GM12865 (cell line): ENCODE results near the gene CFHR5.
A peak's percentile ranks its signal among the peaks of the same experiment; 100 is the strongest.
"Not testable (repeated sequence)": the region's sequence is repeated elsewhere in the genome, so short reads cannot be mapped to it uniquely, and the experiment has no call there.

ENCODE experiments used
- DNase-seq: peaks from one replicate; pipeline ENCODE4 v3.0.0; 2010; ENCODE audit warnings: low read depth
- H3K4me3 ChIP-seq: 2 replicates; pipeline ENCODE4 v1.5.1; 2011; ENCODE audit warnings: mild to moderate bottlenecking, low read depth, low read length, control low read depth
- CTCF ChIP-seq: IDR thresholded peaks from 2 replicates; pipeline ENCODE4 v1.5.1; 2011; ENCODE audit warnings: low read length, control low read depth, low read depth, inconsistent platforms; ENCODE audit not compliant: insufficient read depth; ENCODE audit errors: missing control alignments

The CFHR5 gene

DNA sequence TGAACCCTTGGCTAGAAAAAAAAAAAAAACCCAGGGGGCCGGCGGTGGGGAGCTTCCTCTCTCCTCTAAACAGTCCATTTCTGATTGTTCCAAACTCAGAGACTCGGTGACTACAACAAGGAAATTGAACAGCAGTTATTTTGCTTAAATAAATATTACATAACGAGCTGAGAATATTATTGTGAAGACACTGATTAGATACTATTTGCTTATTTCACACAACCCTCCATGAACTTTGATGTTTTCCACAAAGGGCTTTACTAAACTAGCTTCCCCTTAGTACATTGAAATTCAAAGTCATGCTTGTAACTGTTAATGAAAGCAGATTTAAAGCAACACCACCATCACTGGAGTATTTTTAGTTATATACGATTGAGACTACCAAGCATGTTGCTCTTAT is at the start of gene CFHR5:
CFHR5 (plus strand) TSS at position 279 of the 400 bp plus-strand sequence; CDS start at position 388, 109 bp downstream.
- no peak for DNase-seq
- no peak for TF ChIP-seq CTCF
- H3K4me3 ChIP-seq = no peak within 1 kb of the TSS

GRCh38 chr1:196932853-196933252 is 44.5 kb upstream of the CFHR5 start:
- H3K4me3 ChIP-seq, DNase-seq: not testable (repeated sequence)

DNA sequence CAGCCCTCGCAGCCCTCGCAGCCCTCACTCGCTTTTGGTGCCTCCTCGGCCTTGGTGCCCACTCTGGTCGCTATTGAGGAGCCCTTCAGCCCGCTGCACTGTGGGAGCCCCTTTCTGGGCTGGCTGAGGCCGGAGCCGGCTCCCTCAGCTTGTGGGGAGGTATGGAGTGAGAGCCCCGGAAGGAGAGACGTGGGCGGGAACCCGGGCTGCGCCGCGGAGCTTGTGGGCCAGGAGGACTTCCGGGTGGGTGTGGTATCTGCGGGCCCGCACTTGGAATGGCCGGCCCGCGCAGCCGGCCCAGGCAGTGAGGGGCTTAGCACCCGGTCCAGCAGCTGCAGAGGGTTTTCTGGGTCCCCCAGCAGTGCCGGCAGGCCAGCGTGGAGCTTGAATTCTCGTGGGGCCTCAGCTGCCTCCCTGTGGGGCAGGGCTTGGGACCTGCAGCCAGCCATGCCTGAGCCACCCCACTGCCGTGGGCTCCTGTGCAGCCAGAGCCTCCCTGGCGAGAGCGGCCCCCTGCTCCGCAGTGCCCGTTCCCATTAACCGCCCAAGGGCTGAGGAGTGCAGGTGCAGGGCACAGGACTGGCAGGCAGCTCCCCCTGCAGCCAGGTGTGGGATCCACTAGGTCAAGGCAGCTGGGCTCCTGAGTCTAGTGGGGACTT is 43.7 kb upstream of the CFHR5 start:
- no peak for DNase-seq
- no peak overlapping the region for H3K4me3 ChIP-seq
- no peak for TF ChIP-seq CTCF

- not testable (repeated sequence) for DNase-seq, H3K4me3 ChIP-seq
Observed at GRCh38 chr1:196941474-196941873, 35.9 kb upstream of the CFHR5 start.

GRCh38 chr1:196943568-196943967 is 33.8 kb upstream of the CFHR5 start, which contains the start of gene CFHR2:
TSS of gene CFHR2 (plus strand) at chr1:196943738. CDS start at chr1:196943881, 143 bp downstream.
- not testable (repeated sequence) for DNase-seq, H3K4me3 ChIP-seq

GRCh38 chr1:196951711-196952394 is 25.5 kb upstream of the CFHR5 start:
- H3K4me3 ChIP-seq = no peak overlapping the region
- no peak for TF ChIP-seq CTCF
- DNase-seq = peak; percentile 39

DNA sequence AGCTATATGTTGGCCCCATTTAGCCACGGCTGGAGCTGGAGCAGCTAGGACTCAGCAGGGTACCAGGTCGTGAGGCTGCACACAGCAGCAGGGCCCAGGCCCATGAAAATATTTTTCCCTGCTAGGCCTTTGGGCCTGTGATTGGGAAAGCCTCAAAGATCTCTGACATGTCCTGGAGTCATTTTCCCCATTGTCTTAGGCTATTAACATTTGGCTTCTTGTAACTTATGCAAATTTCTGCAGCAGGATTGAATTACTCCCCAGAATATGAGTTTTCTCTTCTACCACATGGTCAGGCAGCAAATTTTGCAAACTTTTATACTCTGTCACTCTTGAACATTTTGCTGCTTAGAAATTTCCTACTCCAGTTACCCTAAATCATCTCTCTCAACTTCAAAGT is 22.6 kb upstream of the CFHR5 start:
- no peak overlapping the region for H3K4me3 ChIP-seq
- TF ChIP-seq CTCF = no peak
- DNase-seq = no peak

DNA sequence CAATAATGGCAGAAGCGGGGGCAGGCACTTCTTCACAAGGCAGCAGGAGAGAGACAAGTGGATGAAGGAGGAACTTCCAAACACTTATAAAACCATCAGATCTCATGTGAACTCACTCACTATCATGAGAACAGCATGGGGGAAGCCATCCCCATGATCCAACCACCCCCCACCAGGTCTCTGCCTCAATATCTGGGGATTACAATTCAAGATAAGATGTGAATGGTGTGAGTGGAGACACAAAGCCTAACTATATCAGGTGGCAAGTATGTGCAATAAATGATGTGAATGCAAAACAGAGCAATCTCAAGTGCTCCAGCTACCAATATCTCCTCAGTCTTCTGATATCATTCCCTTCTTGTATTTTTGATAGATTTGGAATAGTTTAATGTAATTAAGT is 21.4 kb upstream of the CFHR5 start:
- no peak for DNase-seq
- no peak overlapping the region for H3K4me3 ChIP-seq
- TF ChIP-seq CTCF = no peak
